AML-193 (cell line): ENCODE measurements around the gene C1GALT1.
"Not testable (repeated sequence)": the region's sequence is repeated elsewhere in the genome, so short reads cannot be mapped to it uniquely, and the experiment has no call there.

ENCODE experiments used
- DNase-seq, 2 experiments: peaks; one replicate each; lab custom pipeline; 2025; lab: John Stamatoyannopoulos, UW

C1GALT1 gene

DNA sequence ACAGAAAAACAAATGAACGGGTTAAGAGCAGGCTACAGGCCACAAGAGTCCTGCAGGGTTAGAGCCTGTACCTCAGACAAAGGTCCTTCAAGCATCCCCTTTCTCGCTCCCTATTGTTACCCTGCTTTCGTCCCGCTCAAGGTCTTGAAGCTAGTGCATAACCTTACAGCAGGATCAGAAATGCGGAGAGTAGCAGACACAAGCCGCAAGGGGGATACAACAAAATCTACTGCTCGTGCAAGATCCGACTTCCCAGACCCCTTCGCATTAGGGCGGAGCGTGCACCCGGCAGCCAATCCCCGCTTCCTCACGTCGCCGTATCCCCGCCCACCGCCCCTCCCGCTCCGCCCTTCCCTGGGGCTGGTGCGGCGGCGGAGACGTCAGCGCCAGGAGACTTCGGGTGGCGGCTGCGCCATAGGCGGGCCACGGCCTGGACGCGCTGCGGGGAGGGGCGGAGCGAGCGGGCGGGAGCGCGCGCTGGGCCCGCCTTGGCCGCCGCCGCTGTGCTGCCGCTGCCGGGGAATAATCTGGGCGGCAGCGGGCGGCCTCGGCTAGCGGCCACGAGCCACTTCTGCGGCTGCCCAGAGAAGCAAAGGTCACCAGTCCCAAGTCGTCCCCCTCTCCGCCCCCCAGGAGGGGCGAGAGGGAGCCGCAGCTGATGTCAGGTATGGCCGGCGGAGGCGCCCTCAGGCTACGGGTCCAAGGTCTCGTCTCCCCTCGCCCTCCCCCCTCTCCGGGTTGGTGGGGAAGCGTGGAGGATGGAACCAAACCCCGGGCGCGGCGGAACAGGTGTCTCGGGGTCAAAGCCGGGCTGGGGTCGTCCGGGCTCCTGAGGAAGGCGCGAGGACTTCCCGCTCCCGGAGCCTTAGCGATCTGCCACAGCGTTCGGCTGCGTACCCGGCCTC, at the start of gene C1GALT1:
Gene C1GALT1 (plus strand): TSS at position 389 of the 905 bp plus-strand sequence. CDS start 51,776 bp downstream, outside the sequence.
- peak; percentile 93 for DNase-seq

DNA sequence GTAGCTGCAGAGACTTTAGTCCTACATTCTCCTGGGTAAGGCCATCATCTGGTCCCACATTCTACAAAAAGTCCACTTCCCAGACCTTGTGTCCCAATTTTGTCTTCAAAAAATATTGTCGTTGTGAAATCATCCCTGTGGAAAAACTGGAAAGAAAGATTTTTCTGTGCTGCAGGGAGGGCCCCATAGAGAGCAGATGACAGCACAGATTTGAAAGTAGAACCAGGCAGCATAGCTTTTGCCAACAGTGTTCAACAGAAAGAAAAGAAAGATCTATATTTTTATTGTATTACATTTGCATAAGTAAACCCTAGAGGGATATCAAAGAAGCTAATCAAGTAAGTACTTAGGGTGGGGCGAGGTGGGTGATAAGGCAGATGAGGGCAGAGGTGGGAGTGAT, 48.3 kb upstream of the C1GALT1 start:
- DNase-seq: no peak

DNA sequence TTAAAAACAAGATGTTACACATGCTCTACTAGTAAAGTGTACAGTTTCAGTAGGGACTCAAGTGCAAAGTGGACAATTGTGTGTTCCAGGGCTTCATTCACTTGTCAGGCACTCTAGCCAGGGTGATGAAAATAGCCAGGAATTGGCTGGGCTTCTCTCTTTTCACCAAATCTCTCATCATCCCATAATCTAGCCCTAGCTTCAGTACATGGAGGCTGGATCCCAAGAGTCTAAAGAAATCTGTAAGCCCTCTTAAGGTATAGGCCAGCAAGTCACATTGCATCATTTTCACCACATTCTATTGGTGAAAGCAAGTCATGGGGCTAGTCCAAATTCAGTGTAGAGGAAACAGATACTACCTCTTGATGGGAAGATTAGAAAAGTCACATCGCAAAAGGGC, 47.3 kb upstream of the C1GALT1 start:
- no peak for DNase-seq

DNA sequence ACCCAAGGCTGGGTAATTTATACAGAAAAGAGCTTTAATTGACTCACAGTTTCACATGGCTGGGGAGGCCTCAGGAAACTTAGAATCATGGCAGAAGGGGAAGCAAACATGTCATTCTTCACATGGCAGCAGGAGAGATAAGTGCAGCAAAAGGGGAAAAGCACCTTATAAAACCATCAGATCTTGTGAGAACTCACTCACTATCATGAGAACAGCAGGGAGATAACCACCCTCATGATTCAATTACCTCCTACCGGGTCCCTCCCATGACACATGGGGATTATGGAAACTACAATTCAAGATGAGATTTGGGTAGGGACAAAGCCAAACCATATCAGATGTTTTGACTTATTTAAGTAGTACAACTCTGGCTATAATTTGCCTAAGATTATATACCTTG, 46.4 kb upstream of the C1GALT1 start:
- not testable (repeated sequence) for DNase-seq

DNA sequence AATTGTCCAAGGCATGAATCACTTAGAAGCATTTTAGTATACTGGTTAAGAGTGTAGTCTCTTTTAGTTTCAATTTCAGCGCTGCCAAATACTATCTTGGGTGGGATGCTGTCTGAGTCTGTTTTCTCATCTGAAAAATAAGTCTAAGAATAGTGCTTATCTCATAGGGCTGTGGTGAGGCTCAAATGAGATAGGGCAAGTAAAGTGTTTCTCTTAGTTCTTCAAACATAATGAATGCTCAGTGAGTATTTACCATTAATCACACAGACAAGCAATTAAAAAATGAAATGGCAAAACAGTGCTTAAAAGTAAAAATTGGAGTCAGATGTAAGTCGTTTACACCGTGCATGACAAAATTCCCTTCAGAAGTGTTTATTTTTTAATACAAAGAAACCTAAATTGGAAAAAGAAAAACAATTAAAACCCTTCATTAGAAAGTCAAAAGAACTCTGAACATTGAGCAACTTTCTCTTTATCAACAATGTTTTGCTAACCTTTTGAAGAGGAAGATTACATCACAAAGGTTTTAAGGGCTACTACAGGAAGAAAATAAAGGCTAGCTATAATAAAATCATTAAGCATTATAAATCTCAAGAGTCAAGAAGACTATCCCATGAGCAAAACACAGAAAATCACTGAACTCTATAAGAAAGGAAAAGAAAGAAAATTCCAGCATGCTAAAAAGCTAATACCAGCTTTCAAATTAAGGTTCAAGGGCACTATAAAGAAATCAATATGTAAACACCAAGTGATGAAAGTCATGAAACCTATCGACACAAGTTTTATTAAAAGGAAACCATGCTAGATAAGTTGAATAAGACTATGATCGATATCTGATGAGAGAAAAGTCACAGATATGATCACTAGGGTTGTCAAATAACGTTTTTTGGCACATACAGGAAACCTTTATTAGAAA, 45.6 kb upstream of the C1GALT1 start:
- DNase-seq: no peak

DNA sequence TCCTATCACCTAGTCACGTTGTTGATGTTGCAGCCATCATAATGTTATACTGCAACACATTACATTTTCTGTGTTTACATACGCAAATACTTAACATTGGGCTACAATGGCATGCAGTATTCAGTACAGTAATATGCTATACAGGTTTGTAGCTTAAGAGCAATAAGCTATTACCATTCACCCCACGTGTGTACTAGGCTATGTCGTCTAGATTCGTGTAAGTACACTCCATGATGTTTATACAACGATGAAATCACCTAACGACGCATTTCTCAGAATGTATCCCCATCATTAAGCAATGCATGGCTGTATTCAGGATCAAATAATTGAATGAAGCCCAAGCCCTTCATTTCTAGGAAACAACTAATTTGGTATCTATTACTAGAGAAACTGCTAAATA, 43.4 kb upstream of the C1GALT1 start:
- no peak for DNase-seq

DNA sequence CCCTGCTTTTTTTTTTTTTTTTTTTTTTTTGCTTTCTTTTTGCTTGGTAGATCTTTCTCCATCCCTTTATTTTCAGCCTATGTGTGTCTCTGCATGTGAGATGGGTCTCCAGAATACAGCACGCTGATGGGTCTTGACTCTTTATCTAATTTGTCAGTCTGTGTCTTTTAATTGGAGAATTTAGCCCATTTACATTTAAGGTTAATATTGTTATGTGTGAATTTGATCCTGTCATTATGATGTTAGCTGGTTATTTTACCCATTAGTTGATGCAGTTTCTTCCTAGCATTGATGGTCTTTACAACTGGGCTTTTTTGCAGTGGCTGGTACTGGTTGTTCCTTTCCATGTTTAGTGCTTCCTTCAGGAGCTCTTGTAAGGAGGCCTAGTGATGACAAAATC, 38.9 kb upstream of the C1GALT1 start:
- DNase-seq: not testable (repeated sequence)

DNA sequence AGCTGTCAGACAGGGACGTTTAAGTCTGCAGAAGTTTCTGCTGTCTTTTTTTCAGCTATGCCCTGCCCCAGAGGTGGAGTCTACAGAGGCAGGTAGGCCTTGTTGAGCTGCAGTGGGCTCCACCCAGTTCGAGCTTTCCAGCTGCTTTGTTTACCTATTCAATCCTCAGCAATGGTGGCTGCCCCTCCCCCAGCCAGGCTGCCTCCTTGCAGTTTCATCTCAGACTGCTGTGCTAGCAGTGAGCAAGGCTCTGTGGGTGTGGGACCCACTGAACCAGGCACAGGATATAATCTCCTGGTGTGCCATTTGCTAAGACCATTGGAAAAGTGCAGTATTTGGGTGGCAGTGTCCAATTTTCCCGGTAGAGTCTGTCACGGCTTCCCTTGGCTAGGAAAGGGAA, 37.2 kb upstream of the C1GALT1 start:
- not testable (repeated sequence) for DNase-seq

DNA sequence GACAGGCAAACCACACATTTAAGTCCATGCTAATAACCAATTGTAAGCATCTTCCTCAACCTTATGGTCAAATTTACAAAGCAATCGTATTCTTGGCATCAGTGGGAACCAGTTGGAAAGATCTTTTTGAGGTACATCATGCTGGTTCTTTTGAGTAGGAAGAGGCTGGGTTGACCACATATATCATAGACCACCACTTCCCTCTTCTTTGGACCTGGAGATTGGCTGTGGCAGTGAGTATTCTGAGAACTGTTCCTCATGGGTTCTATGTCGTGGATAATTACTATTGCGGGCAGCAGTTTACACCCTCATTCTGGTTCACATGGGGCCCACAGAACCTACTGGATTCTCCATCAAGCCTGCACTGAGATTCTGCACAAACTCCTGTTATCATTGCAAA, 35.5 kb upstream of the C1GALT1 start:
- DNase-seq: no peak

DNA sequence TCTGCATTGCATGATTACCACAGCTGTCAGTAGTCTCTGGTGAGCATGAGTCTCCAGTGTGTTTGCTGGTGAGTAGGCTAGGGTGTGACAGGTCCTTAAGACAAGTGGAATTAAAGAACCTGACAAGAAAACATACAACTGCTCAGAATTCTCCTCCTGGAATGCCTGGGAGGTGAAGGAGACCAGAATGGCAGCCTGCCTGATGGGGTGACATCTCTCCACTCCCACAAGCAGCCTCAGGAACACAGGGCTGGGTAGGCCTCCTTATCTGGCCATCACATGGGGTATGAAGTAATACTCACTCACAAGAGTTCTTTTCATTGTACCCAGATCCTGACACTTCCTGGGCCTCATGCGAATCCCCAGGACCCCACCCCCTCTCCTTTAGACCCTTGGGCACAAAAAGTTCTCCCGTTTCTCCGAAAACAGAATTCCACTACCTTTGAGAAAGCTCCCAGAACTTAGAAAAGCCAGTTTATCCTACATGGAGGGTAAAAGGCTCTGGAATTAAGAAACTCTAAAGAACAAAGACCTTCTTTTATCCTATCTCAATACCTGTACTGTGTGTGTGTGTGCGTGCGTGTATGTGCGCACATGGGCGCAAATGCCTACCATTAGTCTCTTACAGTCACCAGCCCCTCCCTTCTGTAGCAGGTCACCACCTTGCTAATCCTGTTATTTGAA, 33.4 kb upstream of the C1GALT1 start:
- no peak for DNase-seq

DNA sequence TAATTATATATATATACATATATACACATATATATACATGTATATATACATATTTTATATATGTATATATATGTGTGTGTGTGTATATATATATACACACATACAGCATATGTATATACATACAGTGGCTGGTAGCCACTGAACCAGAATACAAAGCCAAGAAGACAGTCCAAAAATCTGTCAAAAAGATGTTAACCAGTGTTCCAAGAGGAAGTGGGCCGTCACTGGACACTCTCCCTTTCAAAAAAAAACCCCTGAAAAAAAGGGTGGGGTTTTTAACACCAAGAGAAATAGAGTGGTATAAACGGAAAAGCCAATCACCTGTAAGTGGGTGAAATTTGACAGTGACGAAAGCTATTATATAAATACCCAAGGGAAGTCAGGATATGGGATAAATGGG, 31.1 kb upstream of the C1GALT1 start:
- no peak for DNase-seq

DNA sequence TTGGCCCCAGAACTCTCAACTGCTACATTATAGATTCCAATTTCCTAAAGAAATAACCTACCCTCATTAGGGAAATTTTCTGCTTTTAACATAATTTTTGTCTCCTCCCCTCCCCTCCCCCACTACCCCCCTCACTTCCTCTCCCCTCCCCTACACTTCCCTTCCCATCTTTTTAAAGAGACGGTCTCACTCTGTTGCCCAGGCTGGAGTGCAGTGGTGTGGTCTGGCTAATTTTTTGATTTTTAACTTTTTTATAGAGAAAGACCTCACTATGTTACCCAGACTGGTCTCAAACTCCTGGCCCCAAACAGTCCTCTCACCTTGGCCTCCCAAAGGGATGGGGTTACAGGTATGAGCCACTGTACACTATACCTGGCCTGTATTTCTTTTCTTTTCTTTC, 30.5 kb upstream of the C1GALT1 start:
- no peak for DNase-seq

DNA sequence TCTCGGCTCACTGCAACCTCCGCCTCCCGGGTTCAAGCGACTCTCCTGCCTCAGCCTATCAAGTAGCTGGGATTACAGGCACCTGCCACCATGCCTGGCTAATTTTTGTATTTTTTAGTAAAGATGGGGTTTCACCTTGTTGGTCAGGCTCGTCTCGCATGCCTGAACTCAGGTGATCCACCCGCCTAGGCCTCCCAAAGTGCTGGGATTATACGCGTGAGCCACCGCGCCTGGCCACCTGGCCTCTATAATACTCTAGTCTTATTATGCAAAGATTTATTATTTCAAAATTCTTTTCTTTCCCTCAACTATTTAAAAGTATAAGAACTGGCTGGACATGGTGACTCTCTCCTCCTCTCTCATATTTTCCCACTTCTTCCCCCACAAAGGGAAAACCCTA, 30.0 kb upstream of the C1GALT1 start:
- no peak for DNase-seq

DNA sequence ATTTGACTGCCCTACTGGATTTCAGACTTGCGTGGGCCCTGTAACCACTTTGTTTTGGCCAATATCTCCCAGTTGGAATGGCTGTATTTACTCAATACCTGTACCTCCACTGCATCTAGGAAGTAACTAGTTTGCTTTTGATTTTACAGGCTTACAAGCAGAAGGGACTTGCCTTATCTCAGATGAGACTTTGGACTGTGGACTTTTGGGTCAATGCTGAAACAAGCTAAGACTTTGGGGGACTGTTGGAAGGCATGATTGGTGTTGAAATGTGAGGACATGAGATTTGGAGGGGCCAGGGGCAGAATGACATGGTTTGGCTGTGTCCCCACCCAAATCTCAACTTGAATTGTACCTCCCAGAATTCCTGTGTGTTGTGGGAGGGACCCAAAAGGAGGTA, 28.0 kb upstream of the C1GALT1 start:
- DNase-seq: not testable (repeated sequence)

DNA sequence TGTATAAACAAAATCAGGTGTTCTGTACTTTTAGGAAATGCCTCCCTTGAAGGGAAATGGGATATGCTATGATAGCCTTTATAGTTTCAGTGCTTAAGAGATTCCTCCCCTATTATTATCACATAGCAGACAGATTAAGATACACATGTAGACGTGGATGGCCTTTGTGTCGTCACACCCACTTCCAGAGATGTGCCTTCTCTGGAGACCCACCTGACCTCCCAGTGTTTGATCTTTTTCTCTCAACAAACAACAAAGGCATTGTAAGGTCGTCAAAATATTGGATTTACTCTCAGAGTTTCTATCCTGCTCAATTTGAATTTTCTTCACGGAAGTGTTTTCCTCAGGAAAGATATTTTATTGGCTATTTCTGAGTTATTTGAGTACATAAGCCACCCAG, 25.7 kb upstream of the C1GALT1 start:
- no peak for DNase-seq

DNA sequence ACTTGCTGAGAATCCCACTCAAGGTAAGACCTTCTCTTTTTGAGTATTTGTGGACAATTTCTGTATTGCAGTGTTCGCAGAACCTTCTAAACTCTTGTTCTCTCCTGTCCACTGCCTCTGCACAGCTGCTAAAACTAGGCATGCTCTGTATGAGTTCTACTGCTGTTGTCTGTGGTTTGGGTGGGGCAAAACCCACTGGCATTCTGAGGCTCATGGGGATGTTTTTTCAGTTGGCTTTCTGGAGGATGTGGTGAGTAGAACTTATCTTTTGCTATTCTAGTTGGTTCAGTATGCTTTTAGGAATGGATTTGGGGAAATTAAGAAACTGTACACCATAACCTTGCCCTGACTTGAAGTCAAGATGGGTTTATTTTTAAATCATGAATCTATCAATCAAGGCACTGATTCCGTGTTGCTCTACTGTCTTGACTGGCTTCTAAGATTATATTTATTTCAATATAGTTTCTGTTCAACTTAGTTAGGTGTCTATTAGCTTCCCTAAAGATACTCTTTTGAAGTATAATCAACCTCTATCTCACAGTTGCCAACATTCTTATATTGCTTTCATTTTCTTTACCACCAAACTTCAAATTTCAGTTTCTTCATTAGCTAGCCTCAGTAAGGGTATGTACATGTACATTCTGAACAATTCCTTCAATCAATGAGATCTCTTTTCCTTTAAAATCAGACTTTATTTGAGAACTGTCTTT, 25.0 kb upstream of the C1GALT1 start:
- DNase-seq: no peak

DNA sequence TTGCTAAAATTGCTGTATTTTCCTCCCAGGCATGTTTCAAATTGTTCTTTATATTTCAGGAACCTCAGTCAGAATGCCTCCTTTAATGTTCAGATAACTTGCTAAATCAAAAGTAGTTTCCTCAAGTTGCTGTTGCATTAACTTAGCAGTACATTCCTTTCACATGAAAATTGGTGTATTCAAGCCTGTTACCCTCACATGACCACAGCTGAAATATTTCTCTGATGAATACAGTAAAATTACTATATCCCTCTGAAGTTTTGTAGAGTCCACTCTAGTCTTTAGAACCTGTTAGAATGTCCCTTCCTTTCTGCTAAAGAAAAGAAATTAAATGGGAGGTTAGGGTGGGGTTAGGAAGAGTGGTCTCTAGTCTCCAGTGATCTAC, 24.5 kb upstream of the C1GALT1 start:
- DNase-seq: no peak

DNA sequence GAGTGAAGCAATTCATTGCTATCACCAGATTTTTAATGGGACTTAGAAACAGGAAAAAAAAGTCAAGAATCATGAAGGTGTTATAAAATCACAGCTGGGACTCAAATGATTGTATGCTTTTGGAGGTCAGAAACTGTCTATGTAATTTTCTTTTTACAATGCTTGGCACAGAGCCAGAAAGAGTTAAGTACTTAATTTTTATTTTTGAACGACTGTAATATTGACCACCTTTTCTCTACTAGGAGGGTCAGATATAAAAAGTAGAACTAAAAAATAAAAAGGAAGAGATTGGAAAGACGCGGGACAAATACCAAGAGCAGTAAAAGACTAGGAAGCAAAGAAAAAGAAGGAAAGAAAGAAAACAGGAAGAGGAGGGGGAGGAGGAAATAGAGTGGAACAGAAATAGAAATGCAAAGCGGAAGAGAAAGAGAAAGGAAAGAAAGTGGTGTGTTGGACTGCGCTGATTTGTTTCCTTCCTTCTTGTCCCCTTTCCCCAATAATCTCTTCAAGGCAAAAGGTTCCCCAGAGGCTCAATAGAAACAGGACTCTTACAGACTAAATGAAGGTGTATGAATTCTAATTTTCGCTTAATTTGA, 23.2 kb upstream of the C1GALT1 start:
- no peak for DNase-seq

DNA sequence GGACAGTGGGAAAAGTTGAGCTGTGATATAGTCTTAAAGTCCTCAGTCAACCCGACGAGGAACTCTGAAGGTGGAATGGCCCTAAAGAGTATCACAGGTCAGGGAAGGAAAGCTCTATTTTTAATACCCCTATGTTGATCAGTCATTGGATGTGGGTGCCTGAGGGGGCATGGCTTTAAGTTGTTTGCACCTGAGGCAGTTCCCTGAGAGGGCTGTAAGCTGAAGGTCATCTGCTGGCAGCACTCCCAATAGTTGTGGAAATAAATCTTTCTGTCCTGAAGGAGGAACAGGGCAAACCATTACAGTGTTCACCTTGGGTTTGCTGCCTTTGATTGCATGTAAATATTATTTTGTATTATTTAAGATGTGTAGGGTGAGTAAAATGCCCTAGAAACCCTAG, 17.8 kb upstream of the C1GALT1 start:
- no peak for DNase-seq

DNA sequence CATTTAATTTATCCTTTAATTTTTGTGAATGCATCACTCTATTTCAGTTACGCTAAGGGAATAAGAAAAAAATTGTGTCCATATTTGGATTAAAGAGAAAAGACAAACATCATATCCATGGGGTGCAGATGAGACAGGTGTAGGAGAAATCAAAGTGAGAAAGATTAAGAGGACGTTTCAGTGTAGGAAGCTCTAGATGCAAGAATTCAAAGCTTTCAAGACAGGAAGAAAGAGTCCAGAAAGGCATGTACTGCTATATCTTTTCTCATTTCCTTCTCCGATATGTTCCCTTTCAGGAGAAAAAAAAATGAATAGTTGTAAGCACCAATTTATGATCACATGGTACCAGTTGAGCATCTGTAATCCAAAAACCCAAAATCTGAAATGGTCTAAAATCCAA, 17.0 kb upstream of the C1GALT1 start:
- no peak for DNase-seq

DNA sequence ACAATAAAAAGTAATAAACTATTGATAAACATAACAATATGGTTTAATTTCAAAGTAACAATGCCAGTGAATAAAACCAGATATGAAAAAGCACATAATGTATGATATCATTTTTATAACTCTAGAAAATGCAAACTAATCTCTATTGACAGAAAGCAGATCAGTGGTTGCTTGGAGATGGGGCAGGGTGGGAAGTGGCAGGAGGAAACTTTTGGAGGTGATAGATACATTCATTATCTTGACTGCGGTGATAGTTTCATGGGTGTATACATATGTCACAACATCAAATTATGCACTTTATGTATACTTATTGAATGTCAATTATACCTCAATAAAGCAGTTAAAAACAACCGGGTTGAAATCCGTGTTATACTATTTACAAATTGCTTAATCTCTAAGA, 16.0 kb upstream of the C1GALT1 start:
- no peak for DNase-seq
